Glutamatergic neuron (in vitro differentiated cells): ENCODE results near the gene SLC27A2. TPM values are rescaled to one million over a fixed set of nuclear protein-coding genes. Genes with fewer than 3 reads are reported as not detected.

Experiments
- DNase-seq: peaks from one replicate; pipeline ENCODE4 v3.0.0; 2022
- H3K27ac Mint-ChIP-seq: one replicate; pipeline ENCODE4 v1.8.0; 2020; ENCODE audit warnings: mild to moderate bottlenecking, mixed read lengths, inconsistent platforms; ENCODE audit not compliant: unreplicated experiment
- H3K27me3 Mint-ChIP-seq: one replicate; pipeline ENCODE4 v1.8.0; 2020; ENCODE audit warnings: mild to moderate bottlenecking, moderate library complexity, mixed read lengths, inconsistent platforms; ENCODE audit not compliant: unreplicated experiment
- H3K36me3 Mint-ChIP-seq: one replicate; pipeline ENCODE4 v1.8.0; 2020; ENCODE audit warnings: mild to moderate bottlenecking, mixed read lengths, inconsistent platforms; ENCODE audit not compliant: unreplicated experiment
- H3K4me1 Mint-ChIP-seq: one replicate; pipeline ENCODE4 v1.8.0; 2020; ENCODE audit warnings: mild to moderate bottlenecking, low read depth, mixed read lengths, inconsistent platforms; ENCODE audit not compliant: unreplicated experiment
- H3K4me3 Mint-ChIP-seq: one replicate; pipeline ENCODE4 v1.8.0; 2020; ENCODE audit warnings: mild to moderate bottlenecking, mixed read lengths, inconsistent platforms; ENCODE audit not compliant: unreplicated experiment
- H3K9me3 Mint-ChIP-seq: one replicate; pipeline ENCODE4 v1.8.0; 2020; ENCODE audit warnings: mild to moderate bottlenecking, moderate library complexity, mixed read lengths, inconsistent platforms; ENCODE audit not compliant: unreplicated experiment
- CTCF ChIP-seq: fragments of 200-600 bp; sonication (generic); IDR thresholded peaks from one replicate; pipeline ENCODE4 v1.5.0; 2021; ENCODE audit not compliant: partially characterized antibody, unreplicated experiment
- total RNA-seq: library from RNA; stranded (reverse); fragmentation: NEBNext Ultra II Directional; extraction: Animal tissue kit (Norgen Biotek cat#: 25700); gene quantifications from one replicate; pipeline ENCODE4 v1.2.1, GENCODE V29; 2021; ENCODE audit not compliant: unreplicated experiment

The SLC27A2 gene
- total RNA-seq, 1 donor from 2014 or later: not detected

- no peaks in the 10 kb centered on the region for H3K27me3 Mint-ChIP-seq
- DNase-seq: no peak
- no peaks in the 10 kb centered on the region for H3K9me3 Mint-ChIP-seq
These were observed 43.9 kb downstream of the SLC27A2 start for GRCh38 chr15:50225938-50226337.

GRCh38 chr15:50227076-50227475 is 45.1 kb downstream of the SLC27A2 start:
- no peak for DNase-seq
- Mint-ChIP-seq H3K9me3 (no peaks in the 10 kb centered on the region), H3K4me3 (no peak overlapping the region), H3K27me3 (no peaks in the 10 kb centered on the region), H3K27ac (no peak overlapping the region), H3K4me1 (peaks cover 1% of the 10 kb centered on the region), H3K36me3 (no peaks in the 10 kb centered on the region)
- no peak for TF ChIP-seq CTCF

More at GRCh38 chr15:50225938-50226337, 43.9 kb downstream of the SLC27A2 start:
- Mint-ChIP-seq H3K27ac (no peak overlapping the region), H3K36me3 (no peaks in the 10 kb centered on the region), H3K4me3 (no peak overlapping the region), H3K4me1 (peaks cover 1% of the 10 kb centered on the region)
- TF ChIP-seq CTCF: no peak

- H3K36me3 Mint-ChIP-seq: no peaks in the 10 kb centered on the region
- no peak for TF ChIP-seq CTCF
- no peaks in the 10 kb centered on the region for H3K27me3 Mint-ChIP-seq
- no peaks in the 10 kb centered on the region for H3K9me3 Mint-ChIP-seq
- no peak overlapping the region for H3K27ac Mint-ChIP-seq
- no peak for DNase-seq
- H3K4me3 Mint-ChIP-seq: no peak overlapping the region
- H3K4me1 Mint-ChIP-seq: no peaks in the 10 kb centered on the region
These were observed 46.9 kb downstream of the SLC27A2 start for GRCh38 chr15:50228866-50229265.

GRCh38 chr15:50229336-50229735 is 47.3 kb downstream of the SLC27A2 start:
- DNase-seq: no peak
- Mint-ChIP-seq H3K9me3 (no peaks in the 10 kb centered on the region), H3K36me3 (no peaks in the 10 kb centered on the region), H3K27ac (no peak overlapping the region), H3K4me1 (no peaks in the 10 kb centered on the region), H3K4me3 (no peak overlapping the region), H3K27me3 (no peaks in the 10 kb centered on the region)
- no peak for TF ChIP-seq CTCF

GRCh38 chr15:50231761-50232160 is 49.8 kb downstream of the SLC27A2 start:
- Mint-ChIP-seq H3K4me3 (no peak overlapping the region), H3K9me3 (no peaks in the 10 kb centered on the region), H3K36me3 (no peaks in the 10 kb centered on the region), H3K27me3 (no peaks in the 10 kb centered on the region), H3K27ac (no peak overlapping the region), H3K4me1 (no peaks in the 10 kb centered on the region)
- DNase-seq: no peak
- no peak for TF ChIP-seq CTCF
